Measurements from ENCODE around the gene FAM222B. TPM values are rescaled to one million over a fixed set of nuclear protein-coding genes. Genes with fewer than 3 reads are reported as not detected.
A peak's percentile ranks its signal among the peaks of the same experiment; 100 is the strongest.
"Not testable (repeated sequence)": the region's sequence is repeated elsewhere in the genome, so short reads cannot be mapped to it uniquely, and the experiment has no call there.

Gene FAM222B
- polyA plus RNA-seq, 2 donors, result 5.6 to 7.3 TPM

DNA sequence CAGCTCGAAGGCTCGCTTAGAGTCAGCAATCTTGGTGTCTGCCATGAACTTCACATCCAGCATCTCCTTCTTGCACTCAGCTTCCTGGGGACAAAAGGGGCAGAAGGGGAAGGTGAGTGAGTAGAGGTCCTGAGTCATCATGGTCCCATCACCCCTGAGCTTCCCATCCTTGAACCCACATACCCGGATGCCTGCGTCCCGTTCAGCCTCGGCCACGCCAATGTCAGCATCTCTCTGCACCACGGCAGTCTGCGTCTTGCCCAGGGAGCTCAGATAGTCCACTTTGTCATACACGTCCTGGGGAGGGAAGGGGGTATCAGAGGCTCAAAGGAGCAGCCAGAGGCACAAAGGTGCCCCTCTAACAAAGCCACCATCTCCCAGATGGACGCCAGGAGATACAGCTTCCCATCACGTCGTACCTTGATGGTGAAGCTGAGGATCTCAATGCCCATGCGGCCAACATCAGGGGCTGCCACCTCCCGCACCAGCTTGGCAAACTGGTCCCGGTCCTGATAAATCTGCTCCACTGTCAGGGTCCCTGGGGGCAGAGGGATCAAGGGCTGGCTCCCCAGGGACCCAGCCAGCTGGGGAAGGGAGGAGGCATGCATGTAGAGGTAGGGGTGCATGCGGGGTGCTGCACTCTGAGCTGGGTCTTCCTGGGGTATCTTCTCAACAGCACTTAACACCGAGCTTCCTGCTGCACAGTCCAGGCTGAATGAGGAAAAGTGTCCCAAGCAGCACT is 39.7 kb upstream of the FAM222B start:
- Histone ChIP-seq H3K4me1 (ENCODE audit: control insufficient read depth in 2 of 2, insufficient read depth in 2 of 2, low read length in 1 of 2) (peaks cover 0 to 6% of the 10 kb centered on the region in 2 donors), H3K27ac (ENCODE audit: low read depth in 2 of 2, low read length in 1 of 2) (no peak overlapping the region), H3K36me3 (ENCODE audit: control insufficient read depth in 2 of 2, insufficient read depth in 2 of 2, low read length in 1 of 2) (peaks cover 43 to 65% of the 10 kb centered on the region in 2 donors), H3K9me3 (ENCODE audit: control insufficient read depth in 2 of 2, insufficient read depth in 1 of 2, low read depth in 1 of 2, low read length in 1 of 2) (no peaks in the 10 kb centered on the region), H3K27me3 (ENCODE audit: control insufficient read depth in 1 of 2, insufficient read depth in 2 of 2, low read length in 2 of 2) (no peaks in the 10 kb centered on the region), H3K4me3 (ENCODE audit: low read depth in 1 of 2, low read length in 2 of 2) (no peak overlapping the region)
- WGBS, 2 donors, result 92 to 94% methylated on average over 18 of the region's 18 CpGs

DNA sequence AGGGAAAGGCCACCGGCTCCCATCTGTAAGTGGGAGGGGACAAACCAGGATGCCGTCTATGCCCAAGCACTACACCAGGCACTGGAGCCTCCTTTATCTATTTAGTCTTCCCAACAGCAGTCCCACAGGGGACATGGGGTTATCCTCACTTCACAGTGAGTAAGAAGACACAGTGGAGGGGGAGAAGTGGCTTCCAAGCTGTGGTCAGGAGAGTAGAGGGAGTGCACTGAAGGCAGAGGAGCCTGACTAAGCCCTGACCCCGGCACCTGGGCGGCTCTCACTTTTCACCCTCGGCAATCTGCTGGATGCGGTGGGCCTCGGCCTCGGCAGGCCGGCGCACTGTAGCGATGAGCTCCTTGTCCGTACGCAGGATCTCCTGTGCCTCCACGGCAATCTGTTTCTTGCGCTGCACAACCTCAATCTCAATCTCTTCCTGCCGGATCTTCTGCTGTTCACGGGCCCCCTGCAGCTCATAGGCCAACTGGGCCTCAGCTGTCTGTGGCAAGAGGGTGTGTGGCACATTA is 39.0 kb upstream of the FAM222B start:
- no peaks in the 10 kb centered on the region for H3K9me3 ChIP-seq (ENCODE audit: control insufficient read depth in 2 of 2, insufficient read depth in 1 of 2, low read depth in 1 of 2, low read length in 1 of 2)
- WGBS, 2 donors, result 91 to 96% methylated on average over 17 of the region's 17 CpGs
- H3K36me3 ChIP-seq (ENCODE audit: control insufficient read depth in 2 of 2, insufficient read depth in 2 of 2, low read length in 1 of 2), result peaks cover 43 to 65% of the 10 kb centered on the region in 2 donors
- H3K27me3 ChIP-seq (ENCODE audit: control insufficient read depth in 1 of 2, insufficient read depth in 2 of 2, low read length in 2 of 2), result no peaks in the 10 kb centered on the region
- H3K27ac ChIP-seq (ENCODE audit: low read depth in 2 of 2, low read length in 1 of 2), result no peak overlapping the region
- peaks cover 0 to 6% of the 10 kb centered on the region in 2 donors for H3K4me1 ChIP-seq (ENCODE audit: control insufficient read depth in 2 of 2, insufficient read depth in 2 of 2, low read length in 1 of 2)
- no peak overlapping the region for H3K4me3 ChIP-seq (ENCODE audit: low read depth in 1 of 2, low read length in 2 of 2)

DNA sequence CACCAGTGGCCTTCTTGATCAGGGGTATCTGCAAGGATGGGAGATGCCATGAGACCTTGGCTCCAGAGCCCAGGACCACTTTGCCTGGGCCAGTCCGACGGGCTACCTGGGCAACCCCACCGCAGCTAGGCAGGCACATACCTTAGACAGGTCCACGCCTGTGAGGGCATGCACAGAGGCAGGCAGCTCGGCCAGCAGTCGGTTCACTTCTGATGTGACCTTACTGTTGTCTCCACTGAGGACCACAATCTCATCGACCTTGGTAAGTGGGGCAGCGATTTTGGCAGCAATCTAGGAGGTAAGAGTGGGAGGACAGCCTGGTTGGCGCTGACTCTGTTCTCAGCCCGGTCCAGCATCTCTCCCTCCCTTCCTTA is 38.0 kb upstream of the FAM222B start:
- no peak overlapping the region for H3K4me3 ChIP-seq (ENCODE audit: low read depth in 1 of 2, low read length in 2 of 2)
- H3K4me1 ChIP-seq (ENCODE audit: control insufficient read depth in 2 of 2, insufficient read depth in 2 of 2, low read length in 1 of 2), result peaks cover 0 to 8% of the 10 kb centered on the region in 2 donors
- WGBS, 2 donors, result 63 to 77% methylated on average over 10 of the region's 10 CpGs

DNA sequence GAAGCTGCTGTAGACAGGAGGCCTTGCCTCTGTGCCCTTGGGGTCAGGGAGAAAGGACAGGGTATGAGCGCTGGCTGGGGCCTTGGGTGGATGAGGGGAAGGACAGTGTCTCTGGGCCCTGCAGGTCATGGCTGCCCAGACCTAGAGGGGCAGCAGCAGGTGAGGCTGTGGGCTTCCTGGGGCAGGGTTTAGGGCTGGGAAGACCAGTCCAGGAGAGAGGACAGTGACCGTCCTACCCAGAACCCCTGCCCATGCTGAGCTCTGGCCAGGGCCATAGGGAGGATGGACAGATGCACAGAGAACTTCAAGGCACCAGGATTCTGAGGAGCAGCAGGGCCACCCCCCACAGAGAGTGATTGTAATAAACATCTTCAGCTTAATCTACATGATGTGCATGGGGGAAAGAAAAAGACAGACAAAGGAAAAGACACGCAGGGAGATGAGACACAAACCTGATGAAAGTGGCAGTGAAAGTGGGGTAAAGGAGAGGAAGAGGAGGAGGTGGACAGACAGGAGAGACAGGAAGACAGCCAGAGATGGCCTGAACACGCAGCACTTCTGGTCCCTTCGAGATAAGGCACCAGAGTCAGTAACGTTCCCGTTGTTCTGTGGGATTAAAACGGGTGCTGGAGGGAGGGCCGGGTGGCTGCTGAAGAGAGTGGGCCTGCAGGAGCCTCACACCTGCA is 37.4 kb upstream of the FAM222B start:
- Histone ChIP-seq H3K27me3 (ENCODE audit: control insufficient read depth in 1 of 2, insufficient read depth in 2 of 2, low read length in 2 of 2) (no peaks in the 10 kb centered on the region), H3K27ac (ENCODE audit: low read depth in 2 of 2, low read length in 1 of 2) (no peak overlapping the region), H3K4me3 (ENCODE audit: low read depth in 1 of 2, low read length in 2 of 2) (no peak overlapping the region), H3K36me3 (ENCODE audit: control insufficient read depth in 2 of 2, insufficient read depth in 2 of 2, low read length in 1 of 2) (peaks cover 37 to 53% of the 10 kb centered on the region in 2 donors), H3K4me1 (ENCODE audit: control insufficient read depth in 2 of 2, insufficient read depth in 2 of 2, low read length in 1 of 2) (peaks cover 0 to 8% of the 10 kb centered on the region in 2 donors), H3K9me3 (ENCODE audit: control insufficient read depth in 2 of 2, insufficient read depth in 1 of 2, low read depth in 1 of 2, low read length in 1 of 2) (no peaks in the 10 kb centered on the region)
- 72 to 73% methylated on average over 9 of the region's 9 CpGs for WGBS, 2 donors

More for the DNA sequence above, 38.0 kb upstream of the FAM222B start:
- no peak overlapping the region for H3K27ac ChIP-seq (ENCODE audit: low read depth in 2 of 2, low read length in 1 of 2)
- H3K36me3 ChIP-seq (ENCODE audit: control insufficient read depth in 2 of 2, insufficient read depth in 2 of 2, low read length in 1 of 2), result peaks cover 43 to 58% of the 10 kb centered on the region in 2 donors
- H3K27me3 ChIP-seq (ENCODE audit: control insufficient read depth in 1 of 2, insufficient read depth in 2 of 2, low read length in 2 of 2), result no peaks in the 10 kb centered on the region
- no peaks in the 10 kb centered on the region for H3K9me3 ChIP-seq (ENCODE audit: control insufficient read depth in 2 of 2, insufficient read depth in 1 of 2, low read depth in 1 of 2, low read length in 1 of 2)

DNA sequence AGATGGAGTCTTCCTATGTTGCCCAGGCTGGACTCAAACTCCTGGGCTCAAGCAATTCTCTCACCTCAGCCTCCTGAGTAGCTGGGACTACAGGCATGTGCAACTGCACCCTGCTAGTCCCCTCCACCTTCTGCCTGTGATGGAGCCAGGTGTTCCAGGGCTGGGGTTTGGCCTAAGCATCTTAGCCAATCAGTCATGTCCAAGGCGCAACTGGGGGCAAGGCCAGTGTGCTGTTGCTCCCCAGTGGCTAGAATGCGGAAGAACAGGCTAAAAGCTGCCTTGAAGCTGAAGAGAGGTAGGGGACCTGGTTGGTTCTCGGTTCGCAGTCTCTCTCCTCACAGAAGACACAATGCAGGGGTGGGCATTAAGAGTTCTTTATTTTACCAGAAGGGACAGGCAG is 36.4 kb upstream of the FAM222B start:
- Histone ChIP-seq H3K4me3 (ENCODE audit: low read depth in 1 of 2, low read length in 2 of 2) (no peak overlapping the region), H3K9me3 (ENCODE audit: control insufficient read depth in 2 of 2, insufficient read depth in 1 of 2, low read depth in 1 of 2, low read length in 1 of 2) (no peaks in the 10 kb centered on the region), H3K4me1 (ENCODE audit: control insufficient read depth in 2 of 2, insufficient read depth in 2 of 2, low read length in 1 of 2) (peaks cover 0 to 8% of the 10 kb centered on the region in 2 donors), H3K36me3 (ENCODE audit: control insufficient read depth in 2 of 2, insufficient read depth in 2 of 2, low read length in 1 of 2) (peaks cover 36 to 46% of the 10 kb centered on the region in 2 donors), H3K27me3 (ENCODE audit: control insufficient read depth in 1 of 2, insufficient read depth in 2 of 2, low read length in 2 of 2) (no peaks in the 10 kb centered on the region), H3K27ac (ENCODE audit: low read depth in 2 of 2, low read length in 1 of 2) (no peak overlapping the region)
- WGBS, 2 donors, result 68 to 85% methylated on average over 4 of the region's 4 CpGs

DNA sequence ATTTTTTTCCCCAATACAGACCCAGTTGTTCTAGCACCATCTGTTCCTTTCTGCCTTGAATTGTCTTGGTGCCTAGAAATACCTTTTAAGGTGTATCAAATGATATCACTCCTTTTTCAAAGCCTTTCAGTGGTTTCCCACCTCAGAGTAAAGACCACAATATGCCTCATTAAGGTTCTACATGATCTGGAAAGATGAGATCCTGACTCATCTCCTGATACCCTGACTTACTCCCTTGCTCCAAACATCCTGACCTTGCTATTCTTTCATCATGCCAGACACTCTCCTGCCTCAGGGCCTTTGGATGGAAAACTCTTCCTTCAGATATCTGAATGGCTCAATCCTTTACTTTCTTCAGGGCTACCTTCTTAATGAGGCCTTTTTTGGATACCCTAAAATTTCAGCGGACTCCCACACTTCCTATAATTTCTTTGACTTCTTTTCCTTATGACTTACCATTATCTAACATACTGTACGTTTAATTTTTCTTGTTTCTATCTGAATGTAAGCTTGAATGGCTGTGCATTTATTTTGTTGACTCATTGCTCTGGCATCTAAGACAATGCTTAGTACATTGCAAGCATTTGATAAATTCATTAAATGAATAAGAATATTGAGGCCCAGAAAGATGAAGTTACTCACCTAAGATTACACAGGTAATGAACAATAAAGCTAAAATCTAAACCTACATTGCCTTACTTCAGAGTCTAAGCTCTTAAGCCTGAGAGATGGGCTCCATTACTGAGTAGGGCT is 35.7 kb upstream of the FAM222B start:
- peaks cover 36 to 42% of the 10 kb centered on the region in 2 donors for H3K36me3 ChIP-seq (ENCODE audit: control insufficient read depth in 2 of 2, insufficient read depth in 2 of 2, low read length in 1 of 2)
- peaks cover 0 to 8% of the 10 kb centered on the region in 2 donors for H3K4me1 ChIP-seq (ENCODE audit: control insufficient read depth in 2 of 2, insufficient read depth in 2 of 2, low read length in 1 of 2)
- H3K4me3 ChIP-seq (ENCODE audit: low read depth in 1 of 2, low read length in 2 of 2), result no peak overlapping the region
- no peak overlapping the region for H3K27ac ChIP-seq (ENCODE audit: low read depth in 2 of 2, low read length in 1 of 2)
- no peaks in the 10 kb centered on the region for H3K9me3 ChIP-seq (ENCODE audit: control insufficient read depth in 2 of 2, insufficient read depth in 1 of 2, low read depth in 1 of 2, low read length in 1 of 2)
- WGBS, 2 donors, result 71 to 81% methylated on average over 2 of the region's 2 CpGs
- no peaks in the 10 kb centered on the region for H3K27me3 ChIP-seq (ENCODE audit: control insufficient read depth in 1 of 2, insufficient read depth in 2 of 2, low read length in 2 of 2)

DNA sequence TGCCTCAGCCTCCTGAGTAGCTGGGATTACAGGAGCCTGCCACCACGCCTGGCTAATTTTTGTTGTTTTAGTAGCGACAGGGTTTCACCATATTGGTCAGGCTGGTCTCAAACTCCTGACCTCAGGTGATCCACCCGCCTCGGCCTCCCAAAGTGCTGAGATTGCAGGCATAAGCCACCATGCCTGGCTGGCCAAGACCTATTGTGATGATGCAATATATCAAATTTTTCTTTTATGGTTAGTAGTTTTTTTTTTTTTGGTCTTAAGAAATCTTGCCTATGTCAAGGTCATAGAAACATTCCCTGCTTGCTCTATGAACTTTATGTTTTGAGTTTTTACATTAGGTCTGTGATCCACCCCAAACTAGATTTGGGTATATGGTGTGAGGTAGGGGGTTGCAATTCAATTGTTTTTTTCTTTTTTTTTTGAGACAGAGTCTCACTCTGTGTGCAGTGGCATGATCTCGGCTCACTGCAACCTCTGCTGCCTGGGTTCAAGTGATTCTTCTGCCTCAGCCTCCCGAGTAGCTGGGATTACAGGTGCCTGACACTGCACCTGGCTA is 34.6 kb upstream of the FAM222B start:
- not testable (repeated sequence) for H3K4me3 ChIP-seq (ENCODE audit: low read depth in 1 of 2, low read length in 2 of 2); H3K4me1 ChIP-seq (ENCODE audit: control insufficient read depth in 2 of 2, insufficient read depth in 2 of 2, low read length in 1 of 2); H3K27me3 ChIP-seq (ENCODE audit: control insufficient read depth in 1 of 2, insufficient read depth in 2 of 2, low read length in 2 of 2); H3K9me3 ChIP-seq (ENCODE audit: control insufficient read depth in 2 of 2, insufficient read depth in 1 of 2, low read depth in 1 of 2, low read length in 1 of 2); H3K27ac ChIP-seq (ENCODE audit: low read depth in 2 of 2, low read length in 1 of 2)
- H3K36me3 ChIP-seq (ENCODE audit: control insufficient read depth in 2 of 2, insufficient read depth in 2 of 2, low read length in 1 of 2), result peaks cover 28 to 34% of the 10 kb centered on the region in 2 donors
- WGBS, 2 donors, result 93% methylated on average over 6 of the region's 6 CpGs

DNA sequence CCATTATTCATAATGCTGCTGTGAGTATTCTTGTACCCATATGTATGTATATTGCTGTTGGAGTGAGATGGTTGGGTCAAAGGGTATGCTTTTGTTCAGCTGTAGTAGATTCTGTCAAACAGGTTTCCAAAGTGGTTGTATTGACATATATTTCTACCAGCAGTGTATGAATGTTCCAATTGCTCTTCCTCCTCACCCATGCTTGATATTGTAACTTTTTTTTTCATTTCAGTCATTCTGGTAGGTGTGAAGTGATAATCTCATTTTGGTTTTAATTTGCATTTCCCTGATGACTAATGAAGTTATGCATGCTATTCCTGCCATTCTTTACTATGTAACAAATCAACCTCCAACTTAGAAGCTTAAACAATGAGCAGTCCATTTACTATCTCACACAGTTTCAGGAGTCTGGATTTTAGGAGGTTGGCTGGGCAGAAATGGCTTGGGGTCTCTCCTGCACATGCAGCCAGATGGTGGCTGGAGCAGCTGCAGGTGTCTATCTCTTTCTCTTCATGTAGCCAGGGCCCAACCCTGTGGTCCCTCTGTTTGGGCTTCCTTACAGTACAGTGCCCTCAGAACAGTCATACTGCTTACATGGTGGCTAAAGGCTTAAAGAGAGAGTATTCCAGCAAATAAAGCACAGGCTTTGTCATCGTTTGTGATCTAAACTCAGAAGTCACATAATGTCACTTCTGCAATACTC is 33.4 kb upstream of the FAM222B start:
- Histone ChIP-seq H3K27ac (ENCODE audit: low read depth in 2 of 2, low read length in 1 of 2) (peak overlapping the region; percentile 4 to 53), H3K36me3 (ENCODE audit: control insufficient read depth in 2 of 2, insufficient read depth in 2 of 2, low read length in 1 of 2) (peaks cover 17 to 22% of the 10 kb centered on the region in 2 donors), H3K9me3 (ENCODE audit: control insufficient read depth in 2 of 2, insufficient read depth in 1 of 2, low read depth in 1 of 2, low read length in 1 of 2) (no peaks in the 10 kb centered on the region), H3K4me1 (ENCODE audit: control insufficient read depth in 2 of 2, insufficient read depth in 2 of 2, low read length in 1 of 2) (peaks cover 0 to 5% of the 10 kb centered on the region in 2 donors), H3K27me3 (ENCODE audit: control insufficient read depth in 1 of 2, insufficient read depth in 2 of 2, low read length in 2 of 2) (no peaks in the 10 kb centered on the region), H3K4me3 (ENCODE audit: low read depth in 1 of 2, low read length in 2 of 2) (no peak overlapping the region)
- 46 to 47% methylated on average over 1 of the region's 1 CpG for WGBS, 2 donors

DNA sequence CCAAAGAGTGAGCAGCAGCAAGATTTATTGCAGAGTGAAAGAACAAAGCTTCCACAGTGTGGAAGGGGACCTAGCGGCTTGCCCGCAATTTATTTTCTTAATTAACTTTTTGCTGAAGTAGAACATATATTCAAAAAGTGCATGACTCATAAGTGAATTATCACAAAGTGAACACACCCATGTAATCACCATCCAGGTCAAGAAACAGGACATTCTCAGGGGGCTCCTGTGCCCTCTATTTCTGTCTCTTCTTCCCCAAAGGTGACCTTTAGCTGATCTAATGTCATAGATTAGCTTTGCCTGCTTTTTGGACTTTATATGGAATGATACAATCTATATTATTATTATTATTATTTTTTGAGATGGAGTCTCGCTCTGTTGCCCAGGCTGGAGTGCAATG is 32.2 kb upstream of the FAM222B start:
- 78 to 83% methylated on average over 3 of the region's 3 CpGs for WGBS, 2 donors
- H3K27me3 ChIP-seq (ENCODE audit: control insufficient read depth in 1 of 2, insufficient read depth in 2 of 2, low read length in 2 of 2), result no peaks in the 10 kb centered on the region
- peaks cover 9% of the 10 kb centered on the region in 2 donors for H3K36me3 ChIP-seq (ENCODE audit: control insufficient read depth in 2 of 2, insufficient read depth in 2 of 2, low read length in 1 of 2)
- H3K4me3 ChIP-seq (ENCODE audit: low read depth in 1 of 2, low read length in 2 of 2), result no peak overlapping the region
- no peak overlapping the region for H3K27ac ChIP-seq (ENCODE audit: low read depth in 2 of 2, low read length in 1 of 2)
- peaks cover 0 to 2% of the 10 kb centered on the region in 2 donors for H3K4me1 ChIP-seq (ENCODE audit: control insufficient read depth in 2 of 2, insufficient read depth in 2 of 2, low read length in 1 of 2)
- H3K9me3 ChIP-seq (ENCODE audit: control insufficient read depth in 2 of 2, insufficient read depth in 1 of 2, low read depth in 1 of 2, low read length in 1 of 2), result no peaks in the 10 kb centered on the region

All from esophagus (tissue), 2 donors.